ENCODE measurements around the gene HECW1.
"Not testable (repeated sequence)": the region's sequence is repeated elsewhere in the genome, so short reads cannot be mapped to it uniquely, and the experiment has no call there.

The HECW1 gene

DNA sequence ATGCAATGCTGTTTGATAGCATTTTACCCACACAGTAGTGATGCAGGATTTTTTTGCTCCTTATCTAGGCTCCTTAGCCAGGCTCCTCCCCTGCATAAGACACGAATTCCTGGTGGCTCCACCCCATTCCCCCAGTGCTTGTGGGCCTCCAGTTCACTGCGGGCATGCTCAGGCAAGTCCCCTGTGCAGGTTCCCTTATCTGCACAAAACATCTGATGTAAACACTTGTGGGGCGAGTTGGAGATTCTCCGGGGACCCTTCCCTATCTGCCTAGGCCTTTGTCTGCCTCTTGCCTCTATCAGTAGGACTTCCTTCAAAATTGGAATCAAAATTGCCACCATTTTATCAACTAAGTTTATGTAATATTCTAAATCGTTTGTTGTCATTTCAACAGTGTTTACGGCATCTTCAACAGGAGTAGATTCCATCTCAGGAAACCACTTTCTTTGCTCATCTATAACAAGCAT, 465.1 kb downstream of the HECW1 start:
- no peak for DNase-seq (ENCODE audit: low read depth in 2 of 2)

DNA sequence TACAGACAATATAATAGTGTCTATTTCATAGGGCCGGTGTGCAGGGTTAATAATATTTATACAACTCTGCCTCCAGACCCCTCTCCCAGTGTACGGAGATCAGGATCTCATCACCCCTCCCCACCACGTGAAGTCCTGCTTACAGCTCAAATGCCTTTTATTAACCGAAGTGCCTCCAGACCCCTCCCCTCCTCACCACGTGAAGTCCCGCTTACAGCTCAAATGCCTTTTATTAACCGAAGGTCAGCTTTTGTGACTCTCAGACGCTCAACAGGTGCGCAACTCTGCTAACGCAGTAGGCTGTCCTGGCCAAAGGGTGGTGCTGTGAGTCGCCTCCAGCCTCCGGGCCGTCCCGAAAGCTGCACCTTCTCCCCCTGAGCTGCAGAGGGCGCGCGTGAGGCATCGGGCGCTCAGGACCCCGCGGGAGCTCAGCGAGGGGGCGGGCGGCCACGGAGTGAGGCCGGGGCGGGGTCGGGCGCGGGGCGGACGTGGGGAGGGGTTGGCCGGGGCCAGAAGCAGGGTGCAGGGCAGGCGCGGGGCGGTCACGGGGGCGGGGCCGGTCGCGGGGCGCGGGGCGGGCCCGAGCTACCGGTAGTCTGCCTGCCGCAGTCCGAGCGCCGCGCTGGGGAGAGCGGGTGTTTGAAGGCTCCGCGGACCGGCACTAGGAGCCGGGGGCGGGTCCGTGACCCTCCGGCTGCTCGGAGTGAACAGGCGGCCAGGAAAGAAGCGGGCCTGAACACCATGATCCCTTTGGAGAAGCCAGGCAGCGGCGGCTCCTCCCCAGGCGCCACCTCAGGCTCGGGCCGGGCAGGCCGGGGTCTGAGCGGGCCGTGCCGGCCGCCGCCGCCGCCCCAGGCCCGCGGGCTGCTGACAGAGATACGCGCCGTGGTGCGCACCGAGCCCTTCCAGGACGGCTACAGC, 470.3 kb downstream of the HECW1 start, which contains the start of gene STK17A:
Gene STK17A, plus strand, starts transcription at position 606 of the 921 bp plus-strand sequence. Its CDS starts 136 bp downstream, at position 742.
- DNase-seq (ENCODE audit: low read depth in 2 of 2) = peak; percentile 89 to 92

- DNase-seq (ENCODE audit: low read depth in 2 of 2) = peak; percentile 25 to 37
These were observed 471.2 kb downstream of the HECW1 start for GRCh38 chr7:43583424-43584194.

GRCh38 chr7:43584195-43584586, 471.7 kb downstream of the HECW1 start:
- DNase-seq (ENCODE audit: low read depth in 2 of 2) = no peak

- DNase-seq (ENCODE audit: low read depth in 2 of 2) = not testable (repeated sequence)
These were observed 472.3 kb downstream of the HECW1 start for GRCh38 chr7:43584733-43585132.

DNA sequence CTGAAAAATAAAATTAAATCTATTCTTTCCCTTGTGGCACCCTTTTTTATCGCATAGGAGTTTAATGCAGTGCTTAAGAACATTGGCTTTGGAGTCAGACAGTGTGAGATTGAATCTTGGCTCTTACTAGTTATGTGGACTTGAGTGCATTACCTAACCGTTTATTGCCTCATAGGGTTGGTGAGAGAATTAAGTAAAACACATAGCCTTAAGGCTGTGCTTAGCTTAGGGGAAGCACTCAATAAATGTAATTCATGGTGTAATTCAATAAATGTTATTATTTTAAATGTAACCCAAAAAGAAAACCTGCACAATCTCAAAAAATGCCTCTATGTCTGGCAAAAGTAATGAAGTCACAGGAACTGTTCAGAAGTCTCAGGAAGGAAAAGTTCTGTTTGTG, 473.1 kb downstream of the HECW1 start:
- no peak for DNase-seq (ENCODE audit: low read depth in 2 of 2)

- no peak for DNase-seq (ENCODE audit: low read depth in 2 of 2)
These were observed 473.9 kb downstream of the HECW1 start for GRCh38 chr7:43586251-43586900.

DNA sequence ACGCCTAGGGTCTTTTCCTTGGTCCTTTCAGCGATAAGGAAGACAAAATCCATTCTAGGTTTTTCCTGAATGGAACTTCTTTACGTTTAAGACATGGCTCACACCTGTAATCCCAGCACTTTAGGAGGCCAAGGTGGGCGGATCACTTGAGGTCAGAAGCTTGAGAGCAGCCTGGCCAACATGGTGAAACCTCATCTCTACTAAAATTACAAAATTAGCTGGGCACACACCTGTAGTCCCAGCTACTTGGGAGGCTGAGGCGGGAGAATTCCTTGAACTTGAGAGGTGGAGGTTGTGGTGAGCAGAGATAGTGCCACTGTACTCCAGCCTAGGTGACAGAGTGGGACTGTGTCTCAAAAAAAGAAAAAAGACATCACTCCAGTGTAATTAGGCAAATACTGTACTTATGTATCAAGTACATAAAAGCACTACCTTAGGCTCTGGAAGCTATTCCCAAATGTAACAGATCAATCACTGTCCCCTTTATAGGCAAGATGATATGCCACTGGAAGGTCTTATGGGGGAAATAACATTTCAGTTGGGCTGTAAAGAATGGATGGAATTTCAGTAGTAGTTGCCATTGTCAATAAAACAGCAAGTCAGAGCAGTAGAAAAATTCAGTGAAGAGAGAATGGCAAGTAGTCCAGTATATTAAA, 476.2 kb downstream of the HECW1 start:
- no peak for DNase-seq (ENCODE audit: low read depth in 2 of 2)

- DNase-seq (ENCODE audit: low read depth in 2 of 2) = no peak
These were observed 476.7 kb downstream of the HECW1 start for GRCh38 chr7:43589133-43589478.

- no peak for DNase-seq (ENCODE audit: low read depth in 2 of 2)
These were observed 477.3 kb downstream of the HECW1 start for GRCh38 chr7:43589728-43590127.

- DNase-seq (ENCODE audit: low read depth in 2 of 2) = no peak
These were observed 478.6 kb downstream of the HECW1 start for GRCh38 chr7:43590862-43591557.

DNA sequence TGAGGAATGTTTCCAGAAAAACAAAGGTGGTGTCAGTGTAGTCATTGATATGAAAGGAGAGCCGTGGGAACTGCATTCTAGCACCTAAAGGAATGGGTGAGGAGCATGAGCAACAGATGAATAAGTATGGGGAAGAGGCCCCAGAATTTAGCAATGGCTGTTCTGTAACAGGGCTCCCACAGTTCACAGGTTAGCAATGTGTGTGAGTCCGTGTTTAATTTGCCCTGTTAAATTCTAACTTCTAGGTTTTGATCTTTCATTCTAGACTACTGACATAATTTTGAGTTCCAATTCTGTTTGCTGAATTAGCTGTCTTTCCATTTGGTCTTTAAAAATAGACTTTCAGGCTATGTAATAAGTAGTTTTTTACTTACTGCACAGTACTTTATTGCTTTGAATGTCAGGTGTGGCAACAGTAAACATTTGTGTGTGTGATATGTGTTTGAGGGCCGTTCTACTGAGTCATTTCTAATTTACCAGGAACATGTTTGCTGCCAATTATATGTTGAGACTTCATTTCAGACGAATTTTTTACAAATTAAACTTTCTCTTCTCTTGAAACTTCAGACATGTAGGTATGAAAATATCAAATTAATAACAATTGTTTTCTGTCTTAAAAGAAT, 479.2 kb downstream of the HECW1 start:
- no peak for DNase-seq (ENCODE audit: low read depth in 2 of 2)

DNA sequence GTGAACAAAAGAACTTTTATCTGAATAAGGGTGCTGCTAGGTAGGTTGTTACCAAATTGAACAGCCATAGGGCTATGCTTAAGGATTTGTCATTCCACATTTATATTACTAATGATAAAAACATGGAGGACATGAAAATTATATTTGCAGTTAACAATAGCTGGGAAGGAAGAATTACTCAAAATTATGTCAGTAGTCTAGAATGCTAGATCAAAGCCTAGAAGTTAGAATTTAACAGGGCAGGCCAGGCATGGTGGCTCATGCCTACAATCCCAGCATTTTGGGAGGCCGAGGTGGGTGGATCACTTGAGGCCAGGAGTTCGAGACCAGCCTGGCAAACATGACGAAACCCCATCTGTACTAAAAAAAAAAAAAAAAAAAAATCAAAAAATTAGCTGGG, 479.9 kb downstream of the HECW1 start:
- DNase-seq (ENCODE audit: low read depth in 2 of 2) = no peak

GRCh38 chr7:43593010-43593409, 480.6 kb downstream of the HECW1 start:
- no peak for DNase-seq (ENCODE audit: low read depth in 2 of 2)

- no peak for DNase-seq (ENCODE audit: low read depth in 2 of 2)
These were observed 481.6 kb downstream of the HECW1 start for GRCh38 chr7:43594020-43594419.

DNA sequence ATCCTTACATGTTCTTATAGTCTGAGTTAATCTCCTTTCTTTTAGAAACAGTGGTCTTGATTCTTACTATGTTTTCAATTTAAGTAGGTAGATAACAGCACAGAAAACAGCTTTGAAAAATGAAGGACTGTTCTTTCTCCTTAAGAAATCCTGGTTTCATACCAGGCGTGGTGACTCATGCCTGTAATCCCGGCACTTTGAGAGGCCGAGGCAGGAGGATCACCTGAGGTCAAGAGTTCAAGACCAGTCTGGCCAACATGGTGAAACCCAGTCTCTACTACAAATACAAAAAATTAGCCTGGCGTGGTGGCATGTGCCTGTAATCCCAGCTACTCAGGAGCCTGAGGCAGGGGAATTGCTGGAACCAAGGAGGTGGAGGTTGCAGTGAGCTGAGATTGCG, 484.0 kb downstream of the HECW1 start:
- DNase-seq (ENCODE audit: low read depth in 2 of 2) = not testable (repeated sequence)

GRCh38 chr7:43600056-43600455, 487.6 kb downstream of the HECW1 start:
- DNase-seq (ENCODE audit: low read depth in 2 of 2) = no peak

DNA sequence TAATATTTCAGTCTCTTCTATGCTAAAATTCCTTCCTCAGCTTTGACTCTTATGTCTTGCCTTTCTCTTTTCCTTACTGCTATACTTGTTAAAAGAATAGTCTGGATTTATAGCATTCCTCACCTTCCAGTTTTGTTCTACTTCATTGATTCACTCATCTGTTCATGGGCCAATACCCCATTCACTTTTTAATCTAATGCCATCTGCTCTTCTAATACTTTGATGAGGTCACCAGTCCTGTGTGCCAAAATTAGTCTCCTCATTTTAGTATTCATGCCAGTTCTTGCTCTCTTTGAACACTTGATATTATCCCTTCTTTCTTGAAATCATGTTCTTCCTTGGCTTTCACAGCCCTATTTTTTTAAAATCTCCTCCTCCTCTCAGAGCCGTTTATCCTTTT, 489.8 kb downstream of the HECW1 start:
- DNase-seq (ENCODE audit: low read depth in 2 of 2) = no peak

- no peak for DNase-seq (ENCODE audit: low read depth in 2 of 2)
These were observed 491.8 kb downstream of the HECW1 start for GRCh38 chr7:43604251-43604650.

DNA sequence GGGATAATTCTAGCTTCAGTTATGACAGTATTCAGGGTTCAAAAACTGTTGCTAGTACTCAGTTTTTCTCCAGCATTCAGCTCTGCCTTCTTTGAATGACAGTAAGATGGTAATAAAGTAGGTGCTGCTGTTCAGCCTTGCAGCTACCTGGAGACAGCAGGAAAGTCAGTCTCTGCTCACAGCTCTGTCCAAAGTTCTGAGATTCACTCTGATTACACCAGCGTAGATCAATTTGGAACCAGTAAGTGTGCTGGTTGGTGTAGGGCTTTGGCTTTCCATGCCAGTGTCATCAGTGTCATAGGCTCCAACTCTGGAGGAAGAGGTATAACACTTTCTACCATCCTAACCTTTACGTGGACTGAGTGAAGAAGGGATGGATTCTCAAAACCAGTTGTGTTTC, 496.6 kb downstream of the HECW1 start:
- no peak for DNase-seq (ENCODE audit: low read depth in 2 of 2)

DNA sequence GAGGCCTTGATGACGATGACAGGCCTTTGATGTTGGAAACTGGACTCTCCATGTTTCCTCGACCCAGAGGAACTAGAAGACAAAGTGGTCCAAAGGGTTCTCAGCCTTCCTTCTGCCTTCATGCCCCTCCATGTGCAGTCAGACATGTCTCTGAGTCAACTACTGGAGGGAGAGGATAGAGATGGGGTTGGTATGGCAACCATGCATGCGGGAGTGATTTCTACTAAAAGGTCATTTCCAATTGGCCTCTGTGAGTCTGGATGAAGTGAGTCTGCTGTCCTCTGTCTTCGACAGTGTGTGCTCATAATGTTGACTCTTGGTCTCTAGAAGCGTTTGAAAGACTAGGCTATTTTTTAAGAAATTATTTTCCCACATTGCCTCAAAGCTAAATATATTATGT, 499.7 kb downstream of the HECW1 start:
- no peak for DNase-seq (ENCODE audit: low read depth in 2 of 2)
